Tibial nerve (tissue), 4 donors: ENCODE measurements around the gene DENND1A. TPM values are rescaled to one million over a fixed set of nuclear protein-coding genes. Genes with fewer than 3 reads are reported as not detected.

Experiments used
- DNase-seq, 2 donors: peaks; one replicate each; pipeline ENCODE4 v3.0.0-alpha.2; 2019; ENCODE audit warnings: low spot score in 2 of 2
- H3K27ac ChIP-seq, 4 donors: fragments of 200-600 bp; sonication (generic) in 3 of 4; one replicate each; pipeline ENCODE4 v1.5.1; 2017 to 2019; ENCODE audit warnings: mild to moderate bottlenecking in 1 of 4
- H3K27me3 ChIP-seq, 2 donors: fragments of 200-600 bp; sonication (generic) in 1 of 2; one replicate each; pipeline versions ENCODE4 v1.5.1 to v1.6.0; 2017 to 2019
- H3K36me3 ChIP-seq, 3 donors: fragments of 200-600 bp; sonication (generic); one replicate each; pipeline ENCODE4 v1.5.1; 2018 to 2019
- H3K4me1 ChIP-seq, 4 donors: fragments of 200-600 bp; sonication (generic) in 3 of 4; one replicate each; pipeline ENCODE4 v1.5.1; 2017 to 2019
- H3K4me3 ChIP-seq, 4 donors: fragments of 200-600 bp; sonication (generic) in 3 of 4; one replicate each; pipeline ENCODE4 v1.5.1; 2017 to 2019; ENCODE audit warnings: mild to moderate bottlenecking in 1 of 4, moderate library complexity in 1 of 4
- H3K9me3 ChIP-seq, 4 donors: fragments of 200-600 bp; sonication (generic) in 3 of 4; one replicate each; pipeline ENCODE4 v1.5.1; 2017 to 2019
- CTCF ChIP-seq, 5 experiments: fragments of 200-600 bp in 3 of 5; fragments of 450-650 bp in 2 of 5; sonication (generic) in 3 of 5; IDR thresholded peaks; one replicate each; pipeline ENCODE4 v1.5.1; 2016 to 2019; ENCODE audit warnings: antibody characterized with exemption in 5 of 5, mild to moderate bottlenecking in 3 of 5, moderate library complexity in 2 of 5
- EP300 ChIP-seq, 2 donors: sonication (generic); formaldehyde crosslinking; IDR thresholded peaks; one replicate each; pipeline ENCODE4 v1.6.1; 2017; ENCODE audit warnings: antibody characterized with exemption in 2 of 2, mild to moderate bottlenecking in 1 of 2
- POLR2A ChIP-seq, 2 donors: fragments of 450-650 bp; IDR thresholded peaks; one replicate each; pipeline ENCODE4 v1.6.1; 2017; ENCODE audit warnings: antibody characterized with exemption in 2 of 2, mild to moderate bottlenecking in 2 of 2, moderate library complexity in 2 of 2
- WGBS, 2 donors: methylation state at CpG; one replicate each; pipeline ENCODE4 v1.1.5; 2018; 5-methylcytosine and 5-hydroxymethylcytosine counted together
- total RNA-seq, 4 donors: library from RNA; depleted of rRNA; stranded (reverse); fragments of >200 nt; gene quantifications; one replicate each; pipeline ENCODE4 v1.1.0, GENCODE V29; 2016

DENND1A gene
- total RNA-seq, 4 donors from 2014 or later = 17.5 to 34.8 (median 20.1) TPM

- no peak overlapping the region for H3K4me3 ChIP-seq
- H3K27me3 ChIP-seq = no peaks in the 10 kb centered on the region
- TF ChIP-seq CTCF (IDR thresholded peaks at IDR 0.05) (no peak), EP300 (IDR thresholded peaks at IDR 0.05) (no peak), POLR2A (IDR thresholded peaks at IDR 0.05) (no peak)
- no peaks in the 10 kb centered on the region for H3K9me3 ChIP-seq
- H3K36me3 ChIP-seq = peaks cover 0 to 28% (median 0%) of the 10 kb centered on the region in 3 donors
- H3K4me1 ChIP-seq = peaks cover 0 to 6% (median 0%) of the 10 kb centered on the region in 4 donors
- DNase-seq = no peak
- peak overlapping the region; percentile 19 to 80 (median 64) for H3K27ac ChIP-seq
- 72 to 76% methylated on average over 14 of the region's 14 CpGs for WGBS, 2 donors
Measured at GRCh38 chr9:123453076-123453667, 476.8 kb downstream of the DENND1A start.

- DNase-seq = no peak
- peaks cover 0 to 15% (median 0%) of the 10 kb centered on the region in 3 donors for H3K36me3 ChIP-seq
- no peak overlapping the region for H3K27ac ChIP-seq
- TF ChIP-seq CTCF (IDR thresholded peaks at IDR 0.05) (no peak), POLR2A (IDR thresholded peaks at IDR 0.05) (no peak), EP300 (IDR thresholded peaks at IDR 0.05) (no peak)
- no peaks in the 10 kb centered on the region for H3K9me3 ChIP-seq
- H3K4me1 ChIP-seq = peaks cover 0 to 6% (median 0%) of the 10 kb centered on the region in 4 donors
- 87 to 88% methylated on average over 6 of the region's 6 CpGs for WGBS, 2 donors
- H3K4me3 ChIP-seq = no peak overlapping the region
- no peaks in the 10 kb centered on the region for H3K27me3 ChIP-seq
Measured at GRCh38 chr9:123450996-123451395, 478.9 kb downstream of the DENND1A start.

GRCh38 chr9:123450098-123450770, 479.7 kb downstream of the DENND1A start:
- 70 to 77% methylated on average over 12 of the region's 12 CpGs for WGBS, 2 donors
- H3K27me3 ChIP-seq = no peaks in the 10 kb centered on the region

GRCh38 chr9:123447934-123448646, 481.8 kb downstream of the DENND1A start:
- H3K4me3 ChIP-seq = no peak overlapping the region
- no peak overlapping the region for H3K27ac ChIP-seq
- TF ChIP-seq CTCF (IDR thresholded peaks at IDR 0.05) (no peak), EP300 (IDR thresholded peaks at IDR 0.05) (no peak), POLR2A (IDR thresholded peaks at IDR 0.05) (no peak)
- WGBS, 2 donors = 89 to 94% methylated on average over 9 of the region's 9 CpGs
- no peaks in the 10 kb centered on the region for H3K27me3 ChIP-seq
- H3K9me3 ChIP-seq = no peaks in the 10 kb centered on the region
- no peak for DNase-seq
- H3K4me1 ChIP-seq = no peaks in the 10 kb centered on the region
- H3K36me3 ChIP-seq = peaks cover 0 to 19% (median 0%) of the 10 kb centered on the region in 3 donors

More at GRCh38 chr9:123450098-123450770, 479.7 kb downstream of the DENND1A start:
- no peak for TF ChIP-seq CTCF (IDR thresholded peaks at IDR 0.05)
- no peak for TF ChIP-seq POLR2A (IDR thresholded peaks at IDR 0.05)
- no peak for TF ChIP-seq EP300 (IDR thresholded peaks at IDR 0.05)
- Histone ChIP-seq H3K4me1 (peaks cover 0 to 6% (median 0%) of the 10 kb centered on the region in 4 donors), H3K4me3 (no peak overlapping the region), H3K27ac (no peak overlapping the region), H3K36me3 (peaks cover 0 to 15% (median 0%) of the 10 kb centered on the region in 3 donors), H3K9me3 (no peaks in the 10 kb centered on the region)
- no peak for DNase-seq
